Measurements from ENCODE around the gene ANKK1.

Gene ANKK1

DNA sequence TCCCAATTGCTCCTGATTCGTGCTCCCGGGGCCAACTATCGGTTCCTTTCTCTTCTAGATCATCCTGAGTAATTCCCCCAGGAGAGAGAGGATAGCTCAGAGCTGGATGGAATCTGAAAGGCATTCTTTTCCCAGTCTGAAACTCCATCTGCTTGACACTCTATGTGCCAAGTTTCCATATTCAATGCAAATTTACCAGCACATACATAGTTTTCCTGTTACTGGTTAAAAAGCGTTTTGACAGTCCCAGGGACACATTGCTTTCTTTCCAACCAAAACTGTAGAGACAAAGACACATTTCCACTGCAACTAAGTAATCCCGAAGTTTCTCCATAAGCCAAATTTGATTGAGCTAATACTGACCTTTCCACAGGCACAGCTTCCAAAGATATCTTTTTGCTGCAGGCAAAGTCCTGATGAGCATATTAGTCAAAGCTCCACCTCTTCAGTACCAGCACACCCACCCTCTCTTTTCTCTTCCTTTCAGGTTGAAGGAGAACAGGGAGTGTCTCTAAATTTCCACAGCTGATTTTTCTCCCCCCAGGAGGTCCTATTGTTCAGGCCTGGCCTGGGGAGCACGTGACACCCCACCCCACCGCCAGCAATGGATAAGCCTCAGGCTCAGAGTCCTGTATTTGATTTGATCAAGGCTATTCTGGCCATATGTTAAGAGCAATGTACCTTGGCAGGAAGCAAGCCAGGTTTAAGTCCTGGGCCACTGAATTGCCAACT, 9.7 kb upstream of the ANKK1 start:
- DNase-seq (ENCODE audit: low read depth in 2 of 2, low spot score in 1 of 2), result no peak

DNA sequence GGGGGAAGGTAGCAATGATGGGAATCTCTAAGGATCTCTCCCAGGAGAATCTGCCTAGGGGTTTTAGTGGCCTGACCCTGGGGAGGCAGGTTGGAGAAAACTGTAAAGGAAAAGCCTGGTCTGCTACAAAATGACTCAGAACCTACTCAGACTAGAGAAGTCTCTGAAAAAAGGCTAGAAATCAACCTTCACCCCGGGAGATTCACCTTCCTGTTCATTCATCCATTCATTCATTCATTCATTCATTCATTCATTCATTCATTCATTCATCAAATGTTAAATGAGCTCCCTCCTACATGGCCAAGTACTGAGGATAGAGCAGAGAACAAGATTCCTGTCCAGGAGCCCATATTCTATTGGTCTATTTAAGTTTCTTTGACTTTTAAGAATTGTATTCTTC, 8.9 kb upstream of the ANKK1 start:
- no peak for DNase-seq (ENCODE audit: low read depth in 2 of 2, low spot score in 1 of 2)

DNA sequence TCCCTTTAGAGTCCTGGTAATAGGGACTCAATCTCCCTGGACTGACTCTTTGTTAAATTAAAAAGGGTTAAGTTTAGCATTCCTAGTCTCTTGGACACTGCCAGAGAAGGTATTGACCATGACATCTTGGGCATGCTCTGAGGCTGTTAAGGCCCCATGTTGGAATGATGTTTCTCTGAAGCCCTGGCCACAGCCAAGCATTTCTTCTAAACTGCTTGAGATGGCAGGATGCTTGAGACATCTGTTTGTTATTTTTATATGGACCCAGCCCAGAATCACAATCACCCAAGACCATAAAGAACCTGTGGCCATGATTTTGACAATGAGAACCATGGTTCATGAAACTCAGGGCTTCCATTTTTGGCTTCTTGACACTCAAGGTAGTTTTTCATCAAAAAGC, 5.5 kb upstream of the ANKK1 start:
- no peak for DNase-seq (ENCODE audit: low read depth in 2 of 2, low spot score in 1 of 2)

DNA sequence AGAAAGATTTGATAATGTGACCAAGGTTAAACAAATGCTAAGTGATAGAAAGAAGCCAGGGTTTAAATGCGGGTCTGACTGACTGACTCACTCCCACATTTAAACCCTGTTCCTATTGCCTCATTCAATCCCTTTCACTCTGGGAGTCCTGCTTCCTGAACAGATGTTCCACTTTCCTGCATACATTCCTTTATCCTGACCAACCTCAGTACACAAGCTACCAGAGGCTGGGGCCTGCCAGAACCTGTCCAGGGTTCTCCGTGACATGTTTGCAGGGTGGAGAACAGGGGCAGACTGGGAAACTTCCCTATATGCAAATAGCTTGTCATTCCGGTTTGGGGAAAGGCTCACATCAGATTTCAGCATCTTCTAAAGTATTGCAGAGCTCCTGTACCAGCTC, 3.0 kb upstream of the ANKK1 start:
- no peak for DNase-seq (ENCODE audit: low read depth in 2 of 2, low spot score in 1 of 2)

DNA sequence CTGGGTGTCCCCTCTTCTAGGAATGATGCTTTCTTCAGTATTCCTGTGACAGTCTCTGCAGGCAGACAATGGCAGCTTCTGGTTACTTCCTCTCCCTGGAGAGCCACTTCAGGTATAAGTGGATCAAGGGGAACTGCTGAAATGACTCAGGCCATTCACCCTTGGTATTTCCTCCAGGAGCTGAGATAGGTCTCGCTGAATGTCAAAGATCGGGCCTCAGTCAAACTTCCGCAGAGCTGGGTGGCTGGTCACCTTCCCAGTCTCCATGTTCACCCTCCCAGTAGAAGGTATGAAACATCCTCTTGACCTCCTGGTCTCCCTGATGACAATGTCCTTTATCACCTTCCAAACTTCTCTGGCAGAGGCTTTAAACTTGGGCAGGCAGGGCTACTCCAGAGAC, 1.8 kb upstream of the ANKK1 start:
- no peak for DNase-seq (ENCODE audit: low read depth in 2 of 2, low spot score in 1 of 2)

DNA sequence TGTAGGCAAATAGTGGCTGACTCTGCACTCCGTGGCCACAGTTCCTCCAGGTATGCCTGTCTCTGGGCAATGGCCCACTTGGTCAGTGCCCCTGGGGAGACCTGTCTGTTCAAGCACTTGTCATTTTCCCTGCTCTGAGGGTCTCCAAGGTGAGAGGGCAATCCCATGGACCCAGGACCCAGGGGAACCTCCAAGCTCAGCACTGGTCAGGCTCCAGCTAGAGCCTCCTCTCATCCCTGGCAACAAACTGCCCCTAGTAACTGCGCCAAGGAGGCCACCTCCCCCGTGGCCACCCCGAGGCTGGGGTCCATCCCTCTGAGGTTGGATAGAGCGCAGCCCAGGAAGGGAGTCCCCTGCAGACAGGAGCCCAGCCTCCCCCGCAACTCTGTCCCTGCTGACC, 713 bp upstream of the ANKK1 start:
- no peak for DNase-seq (ENCODE audit: low read depth in 2 of 2, low spot score in 1 of 2)

DNA sequence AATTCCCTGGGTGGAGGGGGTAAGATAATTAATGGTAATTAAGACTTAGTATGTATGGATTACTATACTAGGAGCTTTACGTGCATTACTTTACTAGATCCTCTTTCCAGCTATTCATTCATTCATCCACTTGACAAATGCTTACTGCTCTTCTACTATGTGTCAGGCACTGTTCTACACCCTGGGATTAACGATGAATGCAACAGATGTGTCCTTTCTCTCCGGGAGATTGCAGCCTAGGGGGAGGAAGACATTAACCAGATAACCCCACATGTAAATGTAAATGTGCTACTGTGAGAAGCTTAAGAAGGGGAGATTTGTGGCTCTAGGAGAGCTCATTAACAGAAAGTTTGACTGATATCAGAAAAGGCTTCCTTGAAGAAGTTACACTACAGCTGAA, 1.7 kb downstream of the ANKK1 start:
- no peak for DNase-seq (ENCODE audit: low read depth in 2 of 2, low spot score in 1 of 2)

DNA sequence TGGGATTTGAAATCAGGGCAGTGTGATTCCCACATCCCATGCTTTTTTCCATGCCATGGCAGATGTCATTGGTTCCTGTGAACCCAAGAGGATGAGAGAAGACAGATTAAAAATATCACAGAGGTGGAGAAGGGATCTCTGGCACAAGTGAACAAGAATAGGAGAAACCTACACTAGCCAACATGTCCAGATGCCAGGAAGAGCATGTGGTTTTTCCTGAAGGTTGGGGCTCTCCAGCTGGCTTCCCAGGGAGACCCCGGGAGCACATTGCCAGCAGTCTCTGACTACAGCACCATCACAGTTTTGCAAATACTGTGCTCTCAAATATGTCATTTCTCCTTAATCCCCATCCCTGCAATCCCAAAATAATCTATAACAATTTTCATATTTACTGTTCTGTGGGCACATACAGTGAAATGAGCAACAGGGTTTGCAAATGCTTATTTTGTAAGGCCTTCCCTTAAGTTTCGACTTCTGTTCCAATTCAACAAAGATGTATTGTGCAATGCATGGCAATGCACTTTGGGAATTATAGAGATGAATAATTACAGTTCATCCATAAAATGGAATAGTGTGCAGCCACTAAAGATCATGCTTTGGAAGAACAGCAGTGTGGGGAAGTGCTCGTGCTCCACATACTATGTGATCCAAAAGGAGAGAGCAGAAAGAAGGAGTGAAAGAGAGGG, 4.8 kb downstream of the ANKK1 start:
- DNase-seq (ENCODE audit: low read depth in 2 of 2, low spot score in 1 of 2), result no peak

DNA sequence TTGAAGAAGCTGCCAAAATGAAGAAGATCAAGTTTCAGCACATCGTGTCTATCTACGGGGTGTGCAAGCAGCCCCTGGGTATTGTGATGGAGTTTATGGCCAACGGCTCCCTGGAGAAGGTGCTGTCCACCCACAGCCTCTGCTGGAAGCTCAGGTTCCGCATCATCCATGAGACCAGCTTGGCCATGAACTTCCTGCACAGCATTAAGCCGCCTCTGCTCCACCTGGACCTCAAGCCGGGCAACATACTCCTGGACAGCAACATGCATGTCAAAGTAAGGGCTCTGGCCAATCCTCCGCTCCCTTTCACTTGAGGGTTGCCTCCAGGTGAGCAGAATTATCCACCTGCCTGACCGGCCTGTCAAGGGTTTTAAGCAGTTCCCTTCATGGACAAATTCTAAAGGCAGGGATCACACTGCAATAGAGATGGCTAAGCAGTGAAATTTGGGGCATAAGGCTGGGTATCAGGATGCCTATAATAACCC, 6.0 kb downstream of the ANKK1 start:
- no peak for DNase-seq (ENCODE audit: low read depth in 2 of 2, low spot score in 1 of 2)

DNA sequence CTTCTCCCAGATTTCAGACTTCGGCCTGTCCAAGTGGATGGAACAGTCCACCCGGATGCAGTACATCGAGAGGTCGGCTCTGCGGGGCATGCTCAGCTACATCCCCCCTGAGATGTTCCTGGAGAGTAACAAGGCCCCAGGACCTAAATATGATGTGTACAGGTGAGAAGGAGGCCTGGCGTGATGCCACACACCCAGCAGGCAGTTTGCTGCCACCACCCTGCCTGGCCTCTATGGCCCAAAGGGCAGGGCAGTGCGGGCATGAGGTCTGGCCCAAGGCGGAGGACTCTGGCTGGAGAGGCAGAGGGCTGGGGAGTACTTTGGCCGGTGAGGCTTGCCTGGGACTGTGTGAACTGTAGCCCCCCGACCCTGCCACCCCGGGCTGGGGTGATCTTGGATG, 7.3 kb downstream of the ANKK1 start:
- no peak for DNase-seq (ENCODE audit: low read depth in 2 of 2, low spot score in 1 of 2)

DNA sequence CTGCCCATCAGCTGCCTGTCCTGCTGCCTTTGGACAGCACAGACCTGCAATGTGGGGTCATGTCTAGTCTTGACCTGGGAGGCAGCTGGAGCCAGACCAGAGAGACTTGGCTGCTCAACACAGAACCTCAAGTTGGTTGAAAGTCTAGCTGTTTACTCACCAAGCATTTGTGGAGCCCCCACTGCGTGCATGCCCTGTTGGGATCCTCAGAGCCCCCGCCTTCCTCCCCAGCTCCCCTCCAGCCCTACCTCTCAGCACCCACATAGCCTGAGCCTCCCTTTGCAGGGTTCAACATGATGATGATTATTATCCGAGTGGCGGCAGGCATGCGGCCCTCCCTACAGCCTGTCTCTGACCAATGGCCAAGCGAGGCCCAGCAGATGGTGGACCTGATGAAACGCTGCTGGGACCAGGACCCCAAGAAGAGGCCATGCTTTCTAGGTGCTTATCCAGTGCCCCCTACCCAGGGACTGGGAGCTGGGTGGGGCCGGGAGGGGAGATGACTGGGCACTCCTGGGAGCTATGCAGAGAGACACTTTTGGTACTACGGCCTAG, 8.3 kb downstream of the ANKK1 start:
- no peak for DNase-seq (ENCODE audit: low read depth in 2 of 2, low spot score in 1 of 2)

DNA sequence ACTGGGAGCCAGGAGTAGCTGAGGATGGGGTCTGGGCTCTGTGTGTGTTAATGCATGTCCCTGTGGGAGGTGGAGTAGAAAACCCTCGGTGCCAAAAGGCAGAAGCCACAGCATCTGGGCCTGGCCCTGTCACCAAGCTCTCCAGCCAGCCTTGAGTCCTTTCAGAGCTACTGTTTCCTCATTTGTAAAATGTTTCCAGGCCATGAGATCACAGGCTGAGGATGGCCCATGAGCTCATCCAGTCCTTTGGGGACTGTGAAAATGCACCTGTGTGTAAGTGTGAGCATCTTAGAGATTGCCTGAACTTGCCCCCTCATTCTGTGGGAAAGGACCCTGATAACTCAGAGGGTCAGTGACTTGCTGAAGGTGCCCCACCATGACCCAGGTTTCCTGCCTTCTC, 9.1 kb downstream of the ANKK1 start:
- no peak for DNase-seq (ENCODE audit: low read depth in 2 of 2, low spot score in 1 of 2)

DNA sequence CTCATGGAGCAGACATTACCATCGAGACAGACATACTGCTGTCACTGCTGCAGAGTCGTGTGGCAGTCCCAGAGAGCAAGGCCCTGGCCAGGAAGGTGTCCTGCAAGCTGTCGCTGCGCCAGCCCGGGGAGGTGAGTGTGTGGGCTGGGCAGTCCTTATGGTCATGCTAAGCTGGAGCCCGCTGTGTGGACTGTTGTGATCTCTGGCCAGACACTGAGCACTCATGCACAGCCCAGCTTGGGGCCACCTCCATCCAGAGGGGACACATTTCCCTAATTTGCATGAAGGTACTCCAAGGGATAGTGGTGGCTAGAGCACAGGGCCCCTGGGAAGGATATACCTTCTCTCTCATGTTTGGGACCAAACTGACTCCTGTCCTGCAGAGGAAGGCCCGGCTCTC, 9.6 kb downstream of the ANKK1 start:
- no peak for DNase-seq (ENCODE audit: low read depth in 2 of 2, low spot score in 1 of 2)

DNA sequence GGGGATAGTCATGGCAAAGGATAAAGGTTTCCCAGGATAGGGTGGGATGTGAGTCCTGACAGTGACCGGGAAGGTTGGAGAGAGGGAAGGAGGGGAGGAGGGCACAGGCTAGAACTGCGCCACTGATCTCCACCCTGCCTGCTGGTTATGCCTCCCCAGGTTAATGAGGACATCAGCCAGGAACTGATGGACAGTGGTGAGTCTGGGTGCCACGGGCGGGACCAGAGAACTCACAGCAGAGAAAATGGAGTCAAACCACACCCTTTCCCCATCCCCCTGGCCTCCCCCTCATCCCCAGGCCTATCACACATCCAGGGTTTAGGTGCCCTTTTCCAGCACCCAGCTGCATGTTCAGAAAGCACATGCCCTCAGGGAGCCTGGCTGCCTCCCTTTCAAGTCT, 10.2 kb downstream of the ANKK1 start:
- no peak for DNase-seq (ENCODE audit: low read depth in 2 of 2, low spot score in 1 of 2)

DNA sequence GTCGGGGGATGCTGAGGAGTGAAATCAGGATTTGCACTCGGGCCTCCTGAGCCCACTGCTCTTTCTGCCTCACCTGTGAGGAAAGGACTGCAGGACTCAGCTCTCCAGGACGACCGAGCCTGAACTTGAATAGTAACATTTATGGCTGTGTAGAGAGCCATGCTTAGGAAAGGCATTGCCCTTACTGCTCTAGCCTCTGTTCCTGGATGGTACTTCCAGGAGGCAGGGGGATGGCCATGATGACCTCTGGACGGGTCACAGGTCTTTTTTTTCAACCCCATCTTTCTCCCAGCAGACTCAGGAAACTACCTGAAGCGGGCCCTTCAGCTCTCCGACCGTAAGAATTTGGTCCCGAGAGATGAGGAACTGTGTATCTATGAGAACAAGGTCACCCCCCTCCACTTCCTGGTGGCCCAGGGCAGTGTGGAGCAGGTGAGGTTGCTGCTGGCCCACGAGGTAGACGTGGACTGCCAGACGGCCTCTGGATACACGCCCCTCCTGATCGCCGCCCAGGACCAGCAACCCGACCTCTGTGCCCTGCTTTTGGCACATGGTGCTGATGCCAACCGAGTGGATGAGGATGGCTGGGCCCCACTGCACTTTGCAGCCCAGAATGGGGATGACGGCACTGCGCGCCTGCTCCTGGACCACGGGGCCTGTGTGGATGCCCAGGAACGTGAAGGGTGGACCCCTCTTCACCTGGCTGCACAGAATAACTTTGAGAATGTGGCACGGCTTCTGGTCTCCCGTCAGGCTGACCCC, 11.3 kb downstream of the ANKK1 start:
- no peak for DNase-seq (ENCODE audit: low read depth in 2 of 2, low spot score in 1 of 2)

DNA sequence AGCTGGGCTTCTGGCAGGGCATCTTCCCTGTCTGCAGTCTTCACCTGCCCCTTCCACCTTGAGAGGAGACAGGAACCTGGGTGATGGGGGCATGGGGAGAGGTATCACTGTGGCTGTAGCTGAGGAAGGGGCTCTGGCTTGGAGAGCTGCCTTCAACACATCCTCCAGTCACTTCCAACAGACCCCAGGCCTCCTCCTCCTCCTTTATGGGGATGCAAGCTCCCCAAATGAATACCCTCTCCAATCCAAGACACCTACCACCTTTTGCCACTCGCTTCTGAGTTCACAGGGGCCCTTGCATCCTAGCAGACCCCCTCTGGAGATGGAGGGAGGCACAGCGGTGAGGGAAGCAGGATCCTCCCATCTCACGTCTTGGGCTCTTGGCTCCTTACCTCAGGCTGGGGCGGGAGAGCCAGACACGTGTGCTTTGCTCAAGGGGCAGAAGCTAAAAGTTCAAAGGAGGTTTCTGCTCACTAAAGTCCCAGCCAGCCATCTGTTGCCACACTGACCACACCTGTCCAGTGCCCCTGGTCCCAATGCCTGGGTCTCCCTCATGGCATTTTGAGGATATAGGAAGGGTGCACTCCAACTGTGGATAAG, 13.2 kb downstream of the ANKK1 start:
- no peak for DNase-seq (ENCODE audit: low read depth in 2 of 2, low spot score in 1 of 2)

DNA sequence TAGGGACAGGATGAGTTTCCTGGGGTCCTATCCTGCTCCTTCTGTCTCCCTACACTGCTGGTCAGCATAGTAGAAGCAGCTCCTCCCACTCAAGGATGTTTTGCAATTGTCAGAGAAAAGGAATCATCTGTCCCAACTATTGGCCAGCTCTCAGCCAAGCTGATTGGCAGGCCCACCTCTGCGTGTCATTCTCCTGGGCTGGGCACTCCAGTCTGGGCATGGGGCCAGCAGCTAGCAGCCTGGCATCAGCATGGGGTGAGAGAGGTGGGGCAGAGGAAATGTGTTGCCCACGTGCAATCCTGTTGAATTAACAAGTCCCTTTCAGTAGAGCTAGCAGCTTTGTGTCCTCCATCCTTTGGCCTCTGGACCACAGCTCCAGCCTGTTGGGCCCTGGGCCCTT, 14.1 kb downstream of the ANKK1 start:
- DNase-seq (ENCODE audit: low read depth in 2 of 2, low spot score in 1 of 2), result no peak

DNA sequence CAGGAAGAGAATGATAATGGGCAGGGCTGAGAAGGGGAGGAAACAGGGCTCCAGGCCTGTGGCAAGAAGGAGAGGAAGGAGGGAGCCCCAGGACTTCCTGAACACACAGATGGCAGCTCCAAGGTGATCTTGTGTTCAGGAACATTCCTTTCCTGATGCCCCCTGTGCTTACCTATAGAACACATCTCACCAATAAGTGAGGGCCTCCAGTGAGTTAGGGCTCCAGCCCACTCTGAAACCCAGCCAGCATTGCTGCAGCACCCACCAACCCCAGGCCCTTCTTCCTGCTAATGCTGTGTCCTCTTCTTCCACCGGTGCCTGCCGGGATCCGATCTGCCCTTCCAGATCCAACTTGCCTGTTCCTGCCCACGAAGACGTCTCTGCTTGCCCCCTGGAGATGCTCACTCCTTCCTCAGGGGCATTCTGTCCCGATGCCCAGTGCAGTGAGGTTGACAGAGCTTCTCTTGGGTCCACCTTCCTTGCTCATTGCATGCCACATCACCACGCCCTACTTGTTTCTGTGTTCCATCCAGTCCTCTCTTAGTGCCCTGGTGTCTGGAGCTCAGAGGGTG, 17.4 kb downstream of the ANKK1 start:
- DNase-seq (ENCODE audit: low read depth in 2 of 2, low spot score in 1 of 2), result no peak

DNA sequence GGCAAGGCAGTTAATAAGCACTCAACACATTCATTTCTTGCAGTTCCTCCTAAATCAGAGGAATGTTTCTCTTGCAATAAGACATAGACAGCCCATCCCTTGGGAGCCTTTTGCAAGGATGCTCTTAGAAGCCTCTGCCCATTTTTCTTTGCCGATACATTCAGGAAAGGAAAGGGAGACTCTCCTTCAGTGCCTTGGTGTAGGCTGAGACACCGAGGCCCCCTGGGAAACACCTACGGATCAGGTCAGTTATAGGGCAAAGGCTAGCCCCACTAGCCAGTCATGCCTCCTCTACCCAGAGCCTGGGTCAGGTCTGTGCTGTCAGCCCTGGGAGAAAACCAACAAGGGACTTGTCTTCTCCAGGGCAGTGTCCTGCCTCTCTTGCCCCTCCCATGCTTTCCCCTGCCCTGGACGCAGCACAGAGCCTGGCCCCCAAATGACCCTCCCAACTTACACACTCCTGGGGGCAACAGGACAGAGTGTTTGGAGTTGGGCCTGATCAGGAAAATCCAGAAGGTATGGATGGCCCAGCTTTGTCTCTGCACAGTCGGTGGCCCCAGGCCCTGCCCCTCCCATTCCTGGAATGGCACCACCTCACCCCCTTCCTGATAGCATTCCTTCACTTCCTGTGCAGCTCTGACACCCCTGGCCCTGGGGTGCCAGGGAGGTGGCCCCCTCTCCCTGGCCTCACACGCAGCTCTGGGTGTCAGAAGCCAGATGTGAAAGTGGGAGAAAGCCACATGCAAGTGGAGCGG, 18.3 kb downstream of the ANKK1 start:
- DNase-seq (ENCODE audit: low read depth in 2 of 2, low spot score in 1 of 2), result no peak

DNA sequence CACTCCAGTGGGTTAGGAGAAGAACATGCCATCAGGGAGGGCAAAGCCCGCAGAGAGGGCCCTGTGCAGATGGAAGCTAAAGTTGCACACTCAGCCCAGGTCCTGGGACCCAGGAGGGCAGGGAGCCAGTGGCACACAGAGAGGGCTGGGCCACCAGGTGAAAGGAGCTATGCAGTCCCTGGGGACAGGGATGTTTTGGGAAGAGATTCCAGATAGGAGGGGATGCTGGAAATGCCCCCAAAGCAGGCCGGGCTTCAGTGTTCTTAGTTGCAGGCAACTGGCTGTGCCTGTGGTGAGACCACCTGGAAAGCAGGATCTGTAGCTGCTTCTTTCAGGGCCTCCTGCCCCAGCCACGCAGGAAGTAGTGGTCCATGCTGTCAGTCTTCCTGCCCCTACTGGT, 19.6 kb downstream of the ANKK1 start:
- no peak for DNase-seq (ENCODE audit: low read depth in 2 of 2, low spot score in 1 of 2)

All from stimulated activated CD8-positive, alpha-beta memory T cell treated with anti-CD3 and anti-CD28 coated beads, Interleukin-4, amount 100 ng/mL, for 1 hour (primary cell).